Activated CD4-positive, alpha-beta T cell treated with anti-CD3 and anti-CD28 coated beads for 1 hour (primary cell): ENCODE results near the gene GTF3C6.
"Not testable (repeated sequence)": the region's sequence is repeated elsewhere in the genome, so short reads cannot be mapped to it uniquely, and the experiment has no call there.

ENCODE experiments used
- DNase-seq: peaks from one replicate; pipeline ENCODE4 v3.0.0-alpha.2; 2020

GTF3C6 gene

GRCh38 chr6:110980227-110980626 is 21.7 kb downstream of the GTF3C6 start:
- no peak for DNase-seq

GRCh38 chr6:110980648-110981047 is 22.1 kb downstream of the GTF3C6 start:
- DNase-seq, result no peak

- no peak for DNase-seq
Measured at GRCh38 chr6:110981202-110981600, 22.7 kb downstream of the GTF3C6 start.

- DNase-seq, result no peak
Measured at GRCh38 chr6:110990840-110991576, 32.5 kb downstream of the GTF3C6 start.

GRCh38 chr6:110996691-110997090 is 38.2 kb downstream of the GTF3C6 start:
- no peak for DNase-seq

GRCh38 chr6:110999634-111000270 is 41.2 kb downstream of the GTF3C6 start:
- DNase-seq, result no peak

- DNase-seq, result no peak
Measured at GRCh38 chr6:111002350-111002749, 43.8 kb downstream of the GTF3C6 start.

GRCh38 chr6:111011360-111012142 is 53.0 kb downstream of the GTF3C6 start:
- no peak for DNase-seq

GRCh38 chr6:111012143-111012452 is 53.6 kb downstream of the GTF3C6 start:
- no peak for DNase-seq

- not testable (repeated sequence) for DNase-seq
Measured at GRCh38 chr6:111012520-111012919, 54.0 kb downstream of the GTF3C6 start.

GRCh38 chr6:111013144-111013915 is 54.8 kb downstream of the GTF3C6 start:
- DNase-seq, result no peak

- no peak for DNase-seq
Measured at GRCh38 chr6:111015389-111016124, 57.1 kb downstream of the GTF3C6 start.

- DNase-seq, result not testable (repeated sequence)
Measured at GRCh38 chr6:111017241-111017640, 58.7 kb downstream of the GTF3C6 start.
